HL-60 (cell line): ENCODE results near the gene SLC35A4.

Experiments
- CTCF ChIP-seq: IDR thresholded peaks from one replicate; pipeline ENCODE4 v1.5.1; 2011; ENCODE audit warnings: low read length, control low read depth, inconsistent platforms; ENCODE audit not compliant: insufficient read depth
- GABPA ChIP-seq: IDR thresholded peaks from 2 replicates; pipeline ENCODE4 v1.6.1; 2012; ENCODE audit warnings: low read depth
- POLR2AphosphoS5 ChIP-seq: IDR thresholded peaks from 2 replicates; pipeline ENCODE4 v1.6.1; 2012; ENCODE audit warnings: low read depth
- REST ChIP-seq: IDR thresholded peaks from 2 replicates; pipeline ENCODE4 v1.6.1; 2012; ENCODE audit warnings: low read depth; ENCODE audit not compliant: insufficient replicate concordance

DNA sequence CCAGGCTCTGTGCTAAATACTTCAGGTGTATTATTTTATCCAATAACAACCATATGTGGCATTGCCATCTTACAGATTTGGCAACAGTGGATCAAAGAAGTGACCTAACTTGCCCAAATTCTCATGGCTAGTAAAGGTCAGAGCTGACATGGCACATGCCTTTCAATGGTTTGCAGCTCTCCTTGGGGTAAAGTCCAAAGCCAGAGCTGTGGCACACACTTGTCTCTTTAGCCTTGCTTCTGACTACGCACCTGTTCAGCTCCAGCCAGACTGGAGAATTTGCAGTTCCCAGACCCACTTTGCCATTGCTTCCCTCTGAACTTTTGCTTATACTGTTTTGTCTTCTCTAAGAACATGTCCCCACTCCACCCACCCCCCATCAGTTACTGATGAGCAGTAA, 5.9 kb downstream of the SLC35A4 start:
- TF ChIP-seq CTCF (no peak), GABPA (no peak), REST (no peak), POLR2AphosphoS5 (no peak)
